ENCODE measurements around the gene LHB.
"Not testable (repeated sequence)": the region's sequence is repeated elsewhere in the genome, so short reads cannot be mapped to it uniquely, and the experiment has no call there.

LHB gene

GRCh38 chr19:49017041-49017665 is at the start of gene LHB:
LHB (minus strand) TSS chr19:49017091; CDS start chr19:49017081, 10 bp downstream.
- DNase-seq: no peak

- no peak for DNase-seq
Measured at GRCh38 chr19:49065905-49066512, 49.1 kb upstream of the LHB start.

GRCh38 chr19:49064768-49065611 is 48.1 kb upstream of the LHB start, which contains the start of gene NTF4:
NTF4 (minus strand) TSS chr19:49064818; CDS start chr19:49061997, 2,821 bp downstream.
- no peak for DNase-seq

GRCh38 chr19:49064029-49064629 is 47.2 kb upstream of the LHB start:
- DNase-seq: no peak

GRCh38 chr19:49061445-49061844 is 44.6 kb upstream of the LHB start:
- DNase-seq: no peak

- DNase-seq: no peak
Measured at GRCh38 chr19:49061000-49061399, 44.1 kb upstream of the LHB start.

- no peak for DNase-seq
Measured at GRCh38 chr19:49059053-49059452, 42.2 kb upstream of the LHB start.

- peak in 1 of 2 donors; percentile 48 for DNase-seq
Measured at GRCh38 chr19:49058562-49058961, 41.7 kb upstream of the LHB start.

GRCh38 chr19:49057636-49058234 is 40.8 kb upstream of the LHB start, which contains the start of gene CGB7:
CGB7 (minus strand) TSS chr19:49057749; CDS start chr19:49055375, 2,374 bp downstream.
- peak; percentile 48 to 62 for DNase-seq

GRCh38 chr19:49056902-49057596 is 40.2 kb upstream of the LHB start:
- not testable (repeated sequence) for DNase-seq

- DNase-seq: peak; percentile 61 to 64
Measured at GRCh38 chr19:49056101-49056901, 39.4 kb upstream of the LHB start.

- not testable (repeated sequence) for DNase-seq
Measured at GRCh38 chr19:49050376-49051033, 33.6 kb upstream of the LHB start.

- DNase-seq: not testable (repeated sequence)
Measured at GRCh38 chr19:49049834-49050233, 32.9 kb upstream of the LHB start.

GRCh38 chr19:49049011-49049410 is 32.1 kb upstream of the LHB start, which contains the start of gene CGB8:
CGB8 (minus strand) TSS chr19:49049111; CDS start chr19:49048739, 372 bp downstream.
- not testable (repeated sequence) for DNase-seq

- not testable (repeated sequence) for DNase-seq
Measured at GRCh38 chr19:49043548-49043947, 26.7 kb upstream of the LHB start, which contains the start of gene CGB5. CGB5 (plus strand) TSS chr19:49043848; CDS start chr19:49044210, 362 bp downstream.

GRCh38 chr19:49042666-49043065 is 25.8 kb upstream of the LHB start:
- DNase-seq: not testable (repeated sequence)

GRCh38 chr19:49042177-49042576 is 25.3 kb upstream of the LHB start:
- no peak for DNase-seq

GRCh38 chr19:49039736-49040135 is 22.8 kb upstream of the LHB start:
- not testable (repeated sequence) for DNase-seq

- not testable (repeated sequence) for DNase-seq
Measured at GRCh38 chr19:49038557-49039276, 21.8 kb upstream of the LHB start.
